ENCODE results near the gene KRTAP20-2.

DNA sequence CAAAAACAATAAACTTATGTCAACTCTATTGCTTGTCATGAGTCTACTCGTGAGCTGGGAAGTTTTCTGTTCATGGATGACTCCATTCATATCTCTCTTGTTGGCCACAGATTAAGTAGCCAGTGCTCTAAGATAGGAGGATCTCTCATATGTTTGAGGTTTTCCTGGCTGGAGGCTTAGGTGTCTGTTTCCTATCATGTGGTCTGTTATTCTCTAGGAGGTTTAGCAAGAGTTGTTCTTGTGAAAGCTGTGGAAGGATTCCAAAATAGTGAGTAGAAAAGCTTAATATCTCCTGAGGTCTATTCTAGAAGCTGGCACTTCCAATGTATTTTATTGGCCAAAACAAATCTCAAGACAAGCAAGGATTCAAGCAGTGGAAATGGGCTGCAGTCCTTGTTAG lies 5.8 kb upstream of the KRTAP20-2 start:
- TF ChIP-seq, protein P1, sequence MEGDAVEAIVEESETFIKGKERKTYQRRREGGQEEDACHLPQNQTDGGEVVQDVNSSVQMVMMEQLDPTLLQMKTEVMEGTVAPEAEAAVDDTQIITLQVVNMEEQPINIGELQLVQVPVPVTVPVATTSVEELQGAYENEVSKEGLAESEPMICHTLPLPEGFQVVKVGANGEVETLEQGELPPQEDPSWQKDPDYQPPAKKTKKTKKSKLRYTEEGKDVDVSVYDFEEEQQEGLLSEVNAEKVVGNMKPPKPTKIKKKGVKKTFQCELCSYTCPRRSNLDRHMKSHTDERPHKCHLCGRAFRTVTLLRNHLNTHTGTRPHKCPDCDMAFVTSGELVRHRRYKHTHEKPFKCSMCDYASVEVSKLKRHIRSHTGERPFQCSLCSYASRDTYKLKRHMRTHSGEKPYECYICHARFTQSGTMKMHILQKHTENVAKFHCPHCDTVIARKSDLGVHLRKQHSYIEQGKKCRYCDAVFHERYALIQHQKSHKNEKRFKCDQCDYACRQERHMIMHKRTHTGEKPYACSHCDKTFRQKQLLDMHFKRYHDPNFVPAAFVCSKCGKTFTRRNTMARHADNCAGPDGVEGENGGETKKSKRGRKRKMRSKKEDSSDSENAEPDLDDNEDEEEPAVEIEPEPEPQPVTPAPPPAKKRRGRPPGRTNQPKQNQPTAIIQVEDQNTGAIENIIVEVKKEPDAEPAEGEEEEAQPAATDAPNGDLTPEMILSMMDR (conservative IDR thresholded peaks at IDR 0.05; ENCODE audit: low read length): no peak
- TF ChIP-seq EZH2phosphoT487 (IDR thresholded peaks at IDR 0.05; ENCODE audit: borderline replicate concordance): no peak

Data from Loucy (cell line).